GM18505 (cell line): Measurements from ENCODE around the gene PGR.

Experiments
- ATAC-seq: cut with Tn5 transposase; IDR thresholded peaks from one replicate; pipeline ENCODE4 v1.9.1; 2021; ENCODE audit not compliant: unreplicated experiment
- POLR2A ChIP-seq: IDR thresholded peaks from 4 replicates; pipeline ENCODE4 v1.6.1; 2011; ENCODE audit warnings: borderline replicate concordance; ENCODE audit not compliant: insufficient read depth, insufficient read length; ENCODE audit errors: extremely low read depth

PGR gene

DNA sequence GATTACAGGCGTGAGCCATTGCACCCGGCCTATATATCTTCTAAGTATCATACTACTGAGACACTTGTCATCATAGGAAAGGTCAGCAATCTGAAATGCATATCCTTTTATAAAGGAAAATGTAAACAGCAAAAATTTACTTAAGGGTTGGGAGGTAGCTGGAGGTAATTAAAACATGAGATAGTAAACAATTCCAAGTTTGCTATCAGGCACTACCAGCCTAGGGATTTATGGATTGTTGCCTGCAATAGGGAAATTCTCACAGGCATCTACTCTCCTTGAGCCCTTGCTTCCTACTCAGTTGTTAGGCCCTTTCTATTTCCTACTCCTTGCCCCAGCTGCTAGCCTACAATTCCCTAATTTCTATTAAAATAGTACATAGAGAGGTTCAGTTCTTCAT is 16.1 kb downstream of the PGR start:
- no peak for TF ChIP-seq POLR2A
- ATAC-seq: no peak

DNA sequence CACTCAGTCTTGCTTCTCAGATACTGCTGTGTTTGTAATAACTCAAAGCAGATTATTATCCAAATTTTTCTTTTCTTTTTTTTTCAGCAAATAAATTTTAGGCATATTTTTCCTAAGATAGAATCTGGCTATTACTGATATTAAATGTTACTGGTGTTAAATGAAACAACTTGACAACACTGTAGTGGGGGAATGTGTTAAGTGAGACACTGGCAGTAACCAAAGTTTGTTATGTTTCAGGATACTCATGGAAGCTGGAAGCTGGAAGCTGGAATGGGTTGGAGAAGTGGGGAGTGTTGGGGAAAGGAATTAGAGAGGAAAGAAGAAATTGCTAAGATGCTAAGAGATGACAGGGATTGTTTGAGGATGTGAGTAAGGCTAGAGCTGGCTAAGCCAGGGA is 24.9 kb downstream of the PGR start:
- no peak for ATAC-seq
- TF ChIP-seq POLR2A: no peak

DNA sequence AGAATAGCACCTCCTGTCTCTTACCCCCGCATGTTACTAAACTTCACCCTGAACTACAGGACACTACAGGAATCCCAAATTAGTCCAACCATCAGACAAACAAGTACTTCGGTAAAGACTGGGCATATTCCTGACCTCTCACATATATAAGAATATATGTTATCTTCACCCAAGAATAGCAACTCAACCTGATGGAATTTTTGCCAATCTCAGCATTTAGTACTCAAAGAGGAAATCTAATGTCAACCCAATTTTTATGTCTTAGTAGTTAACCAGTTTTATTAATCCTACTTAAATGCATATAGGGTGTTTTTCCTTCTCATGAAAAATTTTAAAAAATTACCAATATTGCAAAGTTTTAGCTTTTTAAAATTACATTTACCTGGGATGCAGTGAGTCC is 26.2 kb downstream of the PGR start:
- no peak for TF ChIP-seq POLR2A
- no peak for ATAC-seq

DNA sequence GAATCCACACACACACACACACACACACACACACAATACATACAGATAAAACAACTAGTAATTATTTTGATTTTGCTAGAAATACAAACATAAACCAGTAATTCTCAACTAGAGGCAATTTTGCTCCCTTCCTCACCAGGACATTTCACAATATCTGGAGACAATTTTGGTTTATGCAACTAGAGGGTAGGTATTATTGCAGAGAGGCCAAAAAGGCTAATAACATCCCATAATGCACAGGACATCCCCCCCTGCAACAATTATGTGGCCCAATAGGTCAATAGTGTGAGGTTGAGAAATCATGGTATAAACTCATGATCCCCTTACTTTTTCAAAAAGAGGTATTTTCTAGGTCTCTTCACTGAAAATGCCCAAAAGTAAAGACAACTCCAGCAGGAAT is 29.0 kb downstream of the PGR start:
- ATAC-seq: no peak
- TF ChIP-seq POLR2A: no peak

DNA sequence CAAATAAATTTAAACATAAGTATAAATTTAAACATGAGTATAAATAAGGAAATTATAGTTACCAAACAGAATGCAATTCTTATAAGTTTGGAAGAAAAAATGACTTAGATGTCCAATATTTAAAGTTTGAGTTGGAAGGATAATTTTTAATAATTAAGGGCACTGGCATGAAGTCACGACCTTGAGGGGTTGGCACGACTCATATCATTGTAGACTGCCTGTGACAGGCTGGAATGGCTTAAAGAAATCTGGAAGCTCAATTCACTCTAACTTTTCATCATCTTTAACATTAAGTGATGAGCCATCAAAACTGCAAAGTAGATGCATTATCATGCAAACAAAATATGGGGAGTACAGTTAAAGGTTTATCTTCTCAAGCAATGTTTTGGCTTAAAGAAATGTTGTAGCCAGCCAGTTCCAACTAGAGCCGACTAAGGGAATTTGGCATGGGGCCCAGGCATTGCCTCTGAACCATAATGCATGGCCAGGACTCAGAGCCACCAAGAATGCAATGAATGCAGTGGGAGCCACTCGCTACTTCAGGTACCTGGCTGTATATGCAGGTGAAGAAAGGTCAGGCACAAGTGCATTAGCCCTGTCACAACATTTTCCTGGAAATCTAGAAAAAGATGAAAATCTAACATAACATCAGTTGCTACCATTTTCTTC is 33.4 kb downstream of the PGR start:
- no peak for TF ChIP-seq POLR2A
- ATAC-seq: no peak

DNA sequence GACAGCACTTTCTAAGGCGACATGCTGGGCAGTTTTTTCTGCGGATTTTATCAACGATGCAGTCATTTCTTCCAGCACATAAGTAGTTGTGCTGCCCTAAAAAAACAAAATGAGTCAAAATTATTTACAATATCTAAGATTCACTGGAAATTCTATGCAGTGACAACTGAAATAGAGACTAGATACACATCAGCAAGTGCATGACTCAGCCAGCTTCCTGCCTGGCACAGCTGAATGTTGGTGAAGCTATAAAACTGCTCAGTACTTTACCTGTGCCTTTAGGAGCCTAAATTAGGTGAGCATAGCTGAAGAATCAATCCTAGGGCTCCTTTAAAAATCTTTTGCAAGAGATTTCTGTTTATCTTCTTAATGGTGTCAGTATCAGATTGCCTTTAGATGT is 37.8 kb downstream of the PGR start:
- no peak for ATAC-seq
- no peak for TF ChIP-seq POLR2A

DNA sequence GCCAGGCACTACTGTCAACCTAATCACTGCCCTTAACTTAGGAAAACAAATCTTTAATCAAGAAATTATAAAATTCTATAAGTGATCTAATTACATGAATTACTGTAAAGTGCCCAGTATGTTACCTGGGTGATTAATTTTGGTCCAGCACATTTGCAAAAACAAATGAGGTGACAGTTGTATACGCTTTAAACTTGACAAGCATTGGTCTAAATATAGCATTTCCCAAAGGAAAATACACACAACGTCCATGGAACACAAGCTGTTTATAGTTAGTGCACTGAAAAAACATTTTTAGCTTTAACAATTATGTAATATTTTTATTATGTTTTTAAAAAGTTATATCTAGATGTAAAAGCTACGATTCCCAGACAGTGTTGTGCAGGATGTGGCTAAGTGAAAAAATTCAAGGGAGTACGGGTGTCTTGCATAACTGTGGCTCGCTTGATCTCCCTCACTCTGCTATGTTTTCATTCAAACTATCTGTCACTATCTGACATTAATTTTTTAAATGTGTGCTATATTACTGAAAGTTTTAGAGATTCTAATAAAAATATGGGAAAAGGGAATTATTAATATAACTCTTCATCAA is 38.8 kb downstream of the PGR start:
- no peak for ATAC-seq

DNA sequence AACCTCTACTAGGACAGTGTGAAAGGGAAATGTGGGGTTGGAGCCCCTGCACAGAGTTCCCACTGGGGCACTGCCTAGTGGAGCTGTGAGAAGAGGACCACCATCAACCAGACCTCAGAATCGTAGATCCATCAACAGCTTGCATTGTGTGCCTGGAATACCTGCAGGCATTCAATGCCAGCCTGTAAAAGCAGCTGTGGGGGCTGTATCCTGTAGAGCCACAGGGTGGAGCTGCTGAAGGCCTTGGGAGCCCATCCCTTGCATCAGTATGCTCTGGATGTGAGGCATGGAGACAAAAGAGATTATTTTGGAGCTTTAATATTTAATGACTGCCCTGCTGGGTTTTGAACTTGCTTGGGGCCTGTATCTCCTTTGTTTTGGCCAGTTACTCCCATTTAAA is 46.3 kb downstream of the PGR start:
- no peak for ATAC-seq
- no peak for TF ChIP-seq POLR2A

More for the DNA sequence above, 38.8 kb downstream of the PGR start:
- TF ChIP-seq POLR2A: no peak

DNA sequence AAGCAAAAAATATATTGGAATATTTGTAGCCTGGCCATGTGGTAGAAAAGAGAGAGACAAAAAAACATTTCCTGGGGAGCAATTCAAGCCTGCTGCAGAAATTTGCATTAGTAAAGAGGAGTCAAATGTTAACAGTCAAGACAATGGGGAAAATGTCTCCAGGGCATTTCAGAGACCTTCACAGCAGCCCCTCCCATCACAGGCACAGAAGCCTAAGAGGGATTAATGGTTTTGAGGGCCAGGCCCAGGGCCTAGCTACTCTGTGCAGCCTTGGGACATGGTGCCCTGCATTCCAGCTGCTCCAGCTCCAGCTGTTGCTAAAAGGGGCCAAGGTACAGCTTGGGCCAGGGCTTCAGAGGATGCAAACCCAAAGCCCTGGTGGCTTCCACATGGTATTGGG is 46.8 kb downstream of the PGR start:
- ATAC-seq: no peak
- TF ChIP-seq POLR2A: no peak

DNA sequence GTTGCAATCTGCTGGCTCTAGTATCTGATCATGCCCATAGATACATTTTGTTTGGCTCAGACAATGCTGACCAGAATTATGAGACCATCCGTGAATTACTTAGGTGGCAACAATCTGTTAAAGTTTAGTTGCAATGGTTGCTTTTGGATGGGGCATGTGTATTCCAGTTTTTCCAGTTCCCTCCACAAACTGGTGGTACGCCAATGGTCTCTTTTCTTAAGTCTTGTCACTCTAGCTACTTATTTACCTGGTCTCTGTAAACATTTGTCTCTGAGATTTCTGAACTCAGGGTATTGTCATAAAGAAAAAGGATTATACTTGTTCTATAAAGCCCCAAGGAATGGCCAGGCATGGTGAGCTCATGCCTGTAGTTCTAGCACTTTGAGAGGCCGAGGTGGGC is 65.9 kb downstream of the PGR start:
- no peak for TF ChIP-seq POLR2A
- no peak for ATAC-seq

DNA sequence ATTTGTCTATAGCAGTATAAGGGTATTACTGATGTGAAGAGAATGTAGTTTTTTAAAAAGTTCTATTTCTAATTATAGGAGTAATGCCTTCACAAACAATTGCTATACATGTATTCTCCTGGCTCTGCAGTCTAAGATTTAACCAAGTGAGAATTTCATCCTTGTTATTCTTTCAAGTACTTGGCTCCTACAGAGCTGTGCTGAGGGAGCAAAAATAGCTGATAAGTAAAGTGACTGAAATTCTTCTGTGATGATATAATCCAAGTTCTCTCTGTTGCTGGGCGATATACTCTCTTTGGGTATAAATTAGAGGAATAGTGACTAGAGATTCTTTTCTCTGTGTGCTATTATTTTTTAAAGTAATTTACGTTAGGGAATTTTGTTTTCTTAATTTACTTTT is 68.0 kb downstream of the PGR start:
- no peak for ATAC-seq
- TF ChIP-seq POLR2A: no peak

DNA sequence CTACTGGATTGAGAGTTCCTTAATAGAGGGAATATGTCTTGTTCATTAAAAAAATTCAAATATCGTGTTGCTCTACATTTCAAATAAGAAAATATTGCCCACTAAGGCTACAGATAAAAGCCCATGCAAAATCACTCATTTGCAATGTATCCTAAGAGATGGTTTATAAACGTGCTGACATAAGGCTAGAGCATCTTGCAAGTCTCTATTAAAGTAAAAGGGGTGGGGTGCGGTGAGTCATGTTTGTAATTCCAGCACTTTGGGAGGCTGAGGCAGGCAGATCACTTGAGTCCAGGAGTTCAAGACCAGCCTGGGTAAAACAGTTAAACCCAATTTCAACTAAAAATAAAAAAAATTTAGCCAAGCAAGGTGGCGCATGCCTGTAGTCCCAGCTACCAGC is 70.3 kb downstream of the PGR start:
- TF ChIP-seq POLR2A: no peak
- no peak for ATAC-seq

DNA sequence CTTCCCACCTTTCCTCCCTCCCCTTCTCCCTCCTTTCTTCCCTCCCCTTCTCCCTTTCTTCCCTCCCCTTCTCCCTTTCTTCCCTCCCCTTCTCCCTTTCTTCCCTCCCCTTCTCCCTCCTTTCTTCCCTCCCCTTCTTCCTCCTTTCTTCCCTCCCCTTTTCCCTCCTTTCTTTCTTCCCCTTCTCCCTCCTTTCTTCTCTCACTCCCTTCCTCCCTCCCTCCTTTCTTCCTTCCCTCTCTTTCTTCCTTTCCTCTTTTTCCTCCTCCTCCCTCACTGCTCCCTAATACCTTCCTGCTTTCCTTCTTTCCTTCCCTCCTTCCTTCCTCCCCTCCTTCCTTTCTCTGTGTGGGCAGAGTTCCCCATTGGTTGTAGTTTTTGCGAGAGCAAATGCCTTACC is 76.1 kb downstream of the PGR start:
- ATAC-seq: no peak
- TF ChIP-seq POLR2A: no peak

DNA sequence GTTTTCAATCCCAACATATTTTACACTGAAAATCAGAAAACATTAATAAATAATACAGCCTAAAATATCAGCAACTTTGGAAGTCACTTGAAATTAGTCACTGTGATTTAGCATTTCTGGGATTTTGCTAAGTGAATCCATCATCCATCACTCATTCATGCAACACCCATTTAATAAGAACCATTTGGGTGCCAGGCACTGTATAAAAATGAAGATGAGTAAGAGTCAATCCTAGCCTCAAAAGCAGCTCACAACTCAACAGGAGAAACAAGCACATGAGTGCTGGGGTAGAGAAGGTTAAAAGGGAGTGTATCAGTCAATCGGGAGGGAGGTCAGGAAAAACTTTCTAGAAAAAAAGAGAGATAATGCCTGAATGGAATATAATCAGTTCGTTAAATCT is 77.9 kb downstream of the PGR start:
- ATAC-seq: no peak
- no peak for TF ChIP-seq POLR2A

DNA sequence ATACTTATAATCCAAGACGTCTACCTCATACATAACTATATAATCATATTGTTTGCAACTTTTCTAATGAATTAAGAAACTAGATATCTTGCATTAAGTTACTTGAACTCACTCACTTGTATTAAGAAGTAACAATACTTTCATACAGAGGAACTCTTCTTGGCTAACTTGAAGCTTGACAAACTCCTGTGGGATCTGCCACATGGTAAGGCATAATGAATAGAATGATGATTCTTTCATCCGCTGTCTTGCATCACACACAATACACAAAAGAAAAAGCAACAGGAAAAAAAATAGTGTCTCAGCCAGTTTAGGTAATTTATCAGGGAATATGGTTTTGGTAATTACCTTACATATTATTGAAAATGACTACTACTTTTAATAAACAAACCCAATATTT is 79.8 kb downstream of the PGR start:
- TF ChIP-seq POLR2A: no peak
- no peak for ATAC-seq
